OCI-LY1 (cell line): ENCODE data around the gene HOXD10.

Experiments used
- H2AFZ ChIP-seq: fragments of 200-600 bp; sonication (generic), shearing (Covaris generic); 2 replicates; pipeline ENCODE4 v1.6.0; 2014; ENCODE audit warnings: antibody characterized with exemption, mild to moderate bottlenecking, low read length
- H3F3A ChIP-seq: fragments of 200-600 bp; sonication (generic), shearing (Covaris generic); 2 replicates; pipeline ENCODE4 v1.6.0; 2014; ENCODE audit warnings: mild to moderate bottlenecking, antibody characterized with exemption, low read length, moderate library complexity; ENCODE audit not compliant: insufficient read depth
- H3K27ac ChIP-seq: fragments of 200-600 bp; sonication (generic); 2 replicates; pipeline ENCODE4 v1.5.1; 2014; ENCODE audit warnings: low read length, mixed run types, mild to moderate bottlenecking, low read depth; ENCODE audit not compliant: poor library complexity, severe bottlenecking
- H3K27me3 ChIP-seq: fragments of 200-600 bp; sonication (generic); 2 replicates; pipeline ENCODE4 v1.6.0; 2014; ENCODE audit warnings: antibody characterized with exemption, mild to moderate bottlenecking, low read length, moderate library complexity; ENCODE audit not compliant: insufficient read depth
- H3K36me3 ChIP-seq: fragments of 200-600 bp; sonication (generic); 2 replicates; pipeline ENCODE4 v1.6.1; 2014; ENCODE audit warnings: mild to moderate bottlenecking, antibody characterized with exemption, low read length, moderate library complexity, mixed read lengths; ENCODE audit not compliant: insufficient read depth
- H3K4me1 ChIP-seq: fragments of 200-600 bp; sonication (generic); 2 replicates; pipeline ENCODE4 v1.5.1; 2014; ENCODE audit warnings: mild to moderate bottlenecking, low read length, moderate library complexity; ENCODE audit not compliant: insufficient read depth, severe bottlenecking
- H3K4me2 ChIP-seq: fragments of 200-600 bp; sonication (generic), shearing (Covaris generic); 2 replicates; pipeline ENCODE4 v1.6.1; 2014; ENCODE audit warnings: low read length
- H3K4me3 ChIP-seq: fragments of 200-600 bp; sonication (generic); 2 replicates; pipeline ENCODE4 v1.5.1; 2014; ENCODE audit warnings: low read length, low read depth, mild to moderate bottlenecking, mixed read lengths; ENCODE audit not compliant: poor library complexity, severe bottlenecking
- H3K79me2 ChIP-seq: fragments of 200-600 bp; shearing (Covaris generic); 2 replicates; pipeline ENCODE4 v1.6.1; 2016; ENCODE audit warnings: mixed run types, low read length, mixed read lengths; ENCODE audit not compliant: insufficient read depth
- H3K9ac ChIP-seq: fragments of 200-600 bp; sonication (generic), shearing (Covaris generic); 2 replicates; pipeline ENCODE4 v1.6.1; 2014; ENCODE audit warnings: mild to moderate bottlenecking, low read length, mixed read lengths
- H3K9me2 ChIP-seq: fragments of 200-600 bp; sonication (generic), shearing (Covaris generic); 2 replicates; pipeline ENCODE4 v1.6.1; 2014; ENCODE audit warnings: low read depth, mild to moderate bottlenecking, low read length, mixed read lengths
- H3K9me3 ChIP-seq: fragments of 200-600 bp; shearing (Covaris generic); 2 replicates; pipeline ENCODE4 v1.6.1; 2014; ENCODE audit warnings: low read length, mixed read lengths
- H4K20me1 ChIP-seq: fragments of 200-600 bp; sonication (generic), shearing (Covaris generic); 2 replicates; pipeline ENCODE4 v1.6.0; 2016; ENCODE audit warnings: mild to moderate bottlenecking, low read length; ENCODE audit not compliant: insufficient read depth
- EZH2 ChIP-seq: fragments of 200-600 bp; sonication (generic), shearing (Covaris generic); IDR thresholded peaks from 2 replicates; pipeline ENCODE4 v1.8.0; 2017; ENCODE audit warnings: borderline replicate concordance, mixed run types, mild to moderate bottlenecking, antibody characterized with exemption, low read length, moderate library complexity, mixed read lengths
- TF ChIP-seq, protein P1 (sequence below): fragments of 200-600 bp; sonication (generic), shearing (Covaris generic); IDR thresholded peaks from 2 replicates; pipeline ENCODE4 v1.5.1; 2017; ENCODE audit warnings: mild to moderate bottlenecking, antibody characterized with exemption, low read length, moderate library complexity, mixed read lengths

The HOXD10 gene

DNA sequence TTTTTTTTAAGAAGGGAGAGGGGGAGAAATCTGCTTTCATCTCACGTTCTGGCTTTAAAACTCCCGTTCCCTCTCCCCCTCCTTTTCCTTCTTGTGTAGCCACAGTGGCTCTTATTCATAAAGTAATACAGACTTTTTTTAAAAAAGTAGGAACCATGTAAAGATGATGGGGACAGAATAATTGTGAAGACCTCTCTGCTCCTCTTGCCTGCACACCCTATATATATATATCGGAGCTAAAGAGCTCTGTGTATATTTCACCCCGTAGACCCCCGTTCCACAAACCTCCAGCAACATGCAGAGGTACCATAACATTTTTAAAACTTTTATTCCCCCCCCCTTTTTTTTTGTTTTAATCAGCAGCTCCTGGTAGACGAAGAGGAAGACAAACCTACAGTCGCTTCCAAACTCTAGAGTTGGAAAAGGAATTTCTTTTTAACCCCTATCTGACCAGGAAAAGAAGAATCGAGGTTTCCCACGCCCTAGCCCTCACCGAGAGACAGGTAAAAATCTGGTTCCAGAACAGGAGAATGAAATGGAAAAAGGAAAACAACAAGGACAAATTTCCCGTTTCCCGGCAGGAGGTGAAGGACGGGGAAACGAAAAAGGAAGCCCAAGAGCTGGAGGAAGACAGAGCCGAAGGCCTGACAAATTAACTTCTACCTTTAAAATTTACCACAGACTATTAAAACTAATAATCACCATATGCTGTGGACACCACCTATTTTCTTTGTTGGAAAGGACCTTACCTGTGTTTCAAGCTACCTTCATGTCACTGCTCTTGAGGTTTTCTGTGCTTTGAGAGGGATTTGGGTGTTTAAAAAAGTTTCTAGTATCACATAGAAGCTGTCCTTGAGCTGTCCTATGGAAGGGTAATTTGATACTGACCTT lies 14.6 kb downstream of the HOXD10 start:
- H3K4me3 ChIP-seq = no peak overlapping the region
- no peaks in the 10 kb centered on the region for H3F3A ChIP-seq
- TF ChIP-seq, protein P1, sequence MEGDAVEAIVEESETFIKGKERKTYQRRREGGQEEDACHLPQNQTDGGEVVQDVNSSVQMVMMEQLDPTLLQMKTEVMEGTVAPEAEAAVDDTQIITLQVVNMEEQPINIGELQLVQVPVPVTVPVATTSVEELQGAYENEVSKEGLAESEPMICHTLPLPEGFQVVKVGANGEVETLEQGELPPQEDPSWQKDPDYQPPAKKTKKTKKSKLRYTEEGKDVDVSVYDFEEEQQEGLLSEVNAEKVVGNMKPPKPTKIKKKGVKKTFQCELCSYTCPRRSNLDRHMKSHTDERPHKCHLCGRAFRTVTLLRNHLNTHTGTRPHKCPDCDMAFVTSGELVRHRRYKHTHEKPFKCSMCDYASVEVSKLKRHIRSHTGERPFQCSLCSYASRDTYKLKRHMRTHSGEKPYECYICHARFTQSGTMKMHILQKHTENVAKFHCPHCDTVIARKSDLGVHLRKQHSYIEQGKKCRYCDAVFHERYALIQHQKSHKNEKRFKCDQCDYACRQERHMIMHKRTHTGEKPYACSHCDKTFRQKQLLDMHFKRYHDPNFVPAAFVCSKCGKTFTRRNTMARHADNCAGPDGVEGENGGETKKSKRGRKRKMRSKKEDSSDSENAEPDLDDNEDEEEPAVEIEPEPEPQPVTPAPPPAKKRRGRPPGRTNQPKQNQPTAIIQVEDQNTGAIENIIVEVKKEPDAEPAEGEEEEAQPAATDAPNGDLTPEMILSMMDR = no peak
- no peak for TF ChIP-seq EZH2

GRCh38 chr2:176131848-176132158 lies 15.2 kb downstream of the HOXD10 start:
- Histone ChIP-seq H3K9me3 (no peaks in the 10 kb centered on the region), H3K9me2 (no peaks in the 10 kb centered on the region), H3K9ac (no peak overlapping the region), H3K27me3 (no peaks in the 10 kb centered on the region; the same call in 1 of the 2 replicates), H2AFZ (no peak overlapping the region), H3F3A (no peaks in the 10 kb centered on the region), H3K4me1 (no peaks in the 10 kb centered on the region), H3K36me3 (no peaks in the 10 kb centered on the region), H4K20me1 (no peaks in the 10 kb centered on the region), H3K4me2 (no peak overlapping the region), H3K27ac (no peak overlapping the region), H3K79me2 (no peaks in the 10 kb centered on the region), H3K4me3 (no peak overlapping the region)
- TF ChIP-seq, protein P1 = no peak
- TF ChIP-seq EZH2 = no peak

More for the DNA sequence above, 14.6 kb downstream of the HOXD10 start:
- no peak overlapping the region for H2AFZ ChIP-seq
- H3K4me2 ChIP-seq = no peak overlapping the region
- H3K79me2 ChIP-seq = no peaks in the 10 kb centered on the region
- no peaks in the 10 kb centered on the region for H3K9me2 ChIP-seq
- no peak overlapping the region for H3K9ac ChIP-seq
- no peaks in the 10 kb centered on the region; the same call in none of the 2 replicates for H3K27me3 ChIP-seq
- H4K20me1 ChIP-seq = no peaks in the 10 kb centered on the region
- no peaks in the 10 kb centered on the region for H3K4me1 ChIP-seq
- H3K9me3 ChIP-seq = no peaks in the 10 kb centered on the region
- H3K27ac ChIP-seq = no peak overlapping the region
- H3K36me3 ChIP-seq = no peaks in the 10 kb centered on the region

DNA sequence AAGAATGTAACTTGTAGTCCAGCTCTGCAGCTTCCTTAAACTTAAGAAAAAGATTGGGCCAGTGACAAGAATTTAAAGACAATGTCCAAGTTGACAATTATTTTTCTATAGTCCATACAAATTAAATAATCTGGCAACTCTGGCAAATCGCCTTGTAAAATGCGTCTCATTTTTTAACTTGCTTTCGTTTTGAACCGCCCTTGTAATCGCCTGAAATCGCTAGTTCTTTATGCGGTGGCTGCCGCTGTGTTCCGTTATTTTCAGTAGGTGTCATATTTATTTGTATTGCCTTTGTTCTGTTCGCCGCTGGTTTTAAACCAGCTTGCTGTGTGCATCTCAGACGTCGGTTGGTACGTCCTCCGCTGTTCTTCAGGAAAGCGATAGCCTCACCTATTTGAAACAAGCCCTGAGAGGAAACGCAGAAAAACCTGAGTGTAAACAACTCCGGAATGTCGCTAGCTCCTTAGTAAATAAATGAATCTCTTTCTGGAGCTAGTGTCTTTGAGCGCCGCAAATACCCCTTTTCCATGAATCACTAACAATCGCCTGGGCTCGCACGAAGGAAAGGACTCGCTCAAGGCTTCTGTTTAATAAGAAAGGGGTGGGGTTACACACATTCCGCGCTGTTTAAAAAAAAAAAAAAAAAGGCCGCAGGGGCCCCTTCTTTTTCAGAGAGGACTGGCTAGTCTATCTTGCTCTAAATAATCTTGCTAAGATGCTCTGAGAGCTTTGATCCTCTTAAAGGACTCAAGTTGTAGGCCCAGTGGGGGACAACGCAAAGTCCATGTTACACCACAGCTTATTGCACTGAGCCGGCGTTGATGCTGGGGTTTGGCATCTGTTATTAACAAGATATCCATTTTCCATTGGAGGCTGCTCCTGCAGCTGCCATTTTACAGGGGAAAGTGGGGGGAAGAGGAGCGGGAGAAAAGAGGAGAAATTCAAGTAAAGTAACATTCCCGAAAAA lies 15.9 kb downstream of the HOXD10 start:
- no peak overlapping the region for H3K4me3 ChIP-seq
- no peaks in the 10 kb centered on the region for H3K79me2 ChIP-seq
- H2AFZ ChIP-seq = no peak overlapping the region
- no peaks in the 10 kb centered on the region for H3K36me3 ChIP-seq
- no peak overlapping the region for H3K4me2 ChIP-seq
- H3K4me1 ChIP-seq = no peaks in the 10 kb centered on the region
- H3K9ac ChIP-seq = no peak overlapping the region
- no peaks in the 10 kb centered on the region for H3F3A ChIP-seq
- no peaks in the 10 kb centered on the region for H3K9me3 ChIP-seq
- H3K27me3 ChIP-seq = no peaks in the 10 kb centered on the region; the same call in 1 of the 2 replicates
- no peaks in the 10 kb centered on the region for H3K9me2 ChIP-seq
- H4K20me1 ChIP-seq = no peaks in the 10 kb centered on the region
- TF ChIP-seq EZH2 = no peak
- TF ChIP-seq, protein P1 = no peak
- no peak overlapping the region for H3K27ac ChIP-seq
